ENCODE results near the gene MYOCOS. TPM values are rescaled to one million over a fixed set of nuclear protein-coding genes. Genes with fewer than 3 reads are reported as not detected.
A peak's percentile ranks its signal among the peaks of the same experiment; 100 is the strongest.

Gene MYOCOS
- total RNA-seq, 3 donors from 2014 or later: not detected

GRCh38 chr1:171640225-171640624, 18.2 kb downstream of the MYOCOS start:
- no peak for ATAC-seq
- intact Hi-C loops (cut with DNase I, micrococcal nuclease): loop anchor here in 1 of 2 donors (10.0 kb wide), 1 partner anchor 345 kb away; no protein-coding TSS in a partner anchor
- H3K4me1 ChIP-seq (ENCODE audit: low read depth): no peaks in the 10 kb centered on the region

GRCh38 chr1:171641076-171641864, 19.2 kb downstream of the MYOCOS start:
- Histone ChIP-seq H3K9me3 (no peaks in the 10 kb centered on the region), H3K36me3 (ENCODE audit: low read depth) (no peaks in the 10 kb centered on the region), H3K4me3 (no peak overlapping the region), H3K4me1 (ENCODE audit: low read depth) (no peaks in the 10 kb centered on the region)
- TF ChIP-seq, protein P1, sequence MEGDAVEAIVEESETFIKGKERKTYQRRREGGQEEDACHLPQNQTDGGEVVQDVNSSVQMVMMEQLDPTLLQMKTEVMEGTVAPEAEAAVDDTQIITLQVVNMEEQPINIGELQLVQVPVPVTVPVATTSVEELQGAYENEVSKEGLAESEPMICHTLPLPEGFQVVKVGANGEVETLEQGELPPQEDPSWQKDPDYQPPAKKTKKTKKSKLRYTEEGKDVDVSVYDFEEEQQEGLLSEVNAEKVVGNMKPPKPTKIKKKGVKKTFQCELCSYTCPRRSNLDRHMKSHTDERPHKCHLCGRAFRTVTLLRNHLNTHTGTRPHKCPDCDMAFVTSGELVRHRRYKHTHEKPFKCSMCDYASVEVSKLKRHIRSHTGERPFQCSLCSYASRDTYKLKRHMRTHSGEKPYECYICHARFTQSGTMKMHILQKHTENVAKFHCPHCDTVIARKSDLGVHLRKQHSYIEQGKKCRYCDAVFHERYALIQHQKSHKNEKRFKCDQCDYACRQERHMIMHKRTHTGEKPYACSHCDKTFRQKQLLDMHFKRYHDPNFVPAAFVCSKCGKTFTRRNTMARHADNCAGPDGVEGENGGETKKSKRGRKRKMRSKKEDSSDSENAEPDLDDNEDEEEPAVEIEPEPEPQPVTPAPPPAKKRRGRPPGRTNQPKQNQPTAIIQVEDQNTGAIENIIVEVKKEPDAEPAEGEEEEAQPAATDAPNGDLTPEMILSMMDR (IDR thresholded peaks at IDR 0.05): no peak
- intact Hi-C loops (cut with DNase I, micrococcal nuclease): loop anchor here in 1 of 2 donors (10.0 kb wide), 1 partner anchor 344 kb away; no protein-coding TSS in a partner anchor
- ATAC-seq (no peak), DNase-seq (no peak)

More at GRCh38 chr1:171640225-171640624, 18.2 kb downstream of the MYOCOS start:
- H3K36me3 ChIP-seq (ENCODE audit: low read depth): no peaks in the 10 kb centered on the region
- H3K4me3 ChIP-seq: no peak overlapping the region
- DNase-seq: no peak
- TF ChIP-seq, protein P1 (IDR thresholded peaks at IDR 0.05): no peak
- H3K9me3 ChIP-seq: no peaks in the 10 kb centered on the region

DNA sequence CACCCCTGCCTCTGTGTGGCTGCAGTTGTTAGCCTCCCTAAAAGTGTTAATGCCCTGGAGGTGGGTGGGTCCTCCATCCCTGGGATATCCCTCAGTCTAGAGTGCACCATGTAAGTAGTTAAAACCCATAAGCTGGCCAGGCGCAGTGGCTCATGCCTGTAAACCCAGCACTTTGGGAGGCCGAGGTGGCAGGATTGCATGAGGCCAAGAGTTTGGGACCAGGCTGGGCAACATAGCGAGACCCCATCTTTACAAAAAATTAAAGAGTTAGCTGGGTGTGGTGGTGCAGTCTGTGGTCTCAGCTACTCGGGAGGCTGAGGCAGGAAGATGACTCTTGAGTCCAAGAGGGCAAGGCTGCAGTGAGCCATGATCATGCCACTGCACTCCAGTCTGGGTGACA, 20.2 kb downstream of the MYOCOS start:
- intact Hi-C loops (cut with DNase I, micrococcal nuclease): loop anchor here in 1 of 2 donors (10.0 kb wide), 1 partner anchor 343 kb away; no protein-coding TSS in a partner anchor
- Histone ChIP-seq H3K9me3 (no peaks in the 10 kb centered on the region), H3K4me1 (ENCODE audit: low read depth) (no peaks in the 10 kb centered on the region), H3K36me3 (ENCODE audit: low read depth) (no peaks in the 10 kb centered on the region), H3K4me3 (no peak overlapping the region)
- TF ChIP-seq, protein P1 (IDR thresholded peaks at IDR 0.05): no peak
- no peak for ATAC-seq
- DNase-seq: no peak

DNA sequence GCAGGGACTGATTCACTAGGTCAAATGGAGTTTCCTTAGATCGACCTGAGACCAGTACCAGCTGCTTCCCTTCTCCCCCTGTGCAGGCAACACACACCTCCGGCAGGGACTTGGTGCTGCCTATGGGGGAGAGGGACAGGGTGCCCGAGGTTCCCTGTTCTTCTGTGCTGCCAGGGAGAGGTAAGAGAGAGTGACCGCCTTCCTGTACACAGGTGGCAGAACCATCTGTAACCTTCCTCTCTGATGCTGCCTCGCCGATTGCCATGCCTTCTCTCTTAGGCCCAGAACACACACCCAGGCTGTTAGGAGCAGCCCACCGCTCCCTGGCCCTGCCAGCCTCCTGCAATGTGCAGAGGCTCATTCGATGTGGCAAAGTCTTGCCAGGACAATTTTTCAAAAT, 21.1 kb downstream of the MYOCOS start:
- no peaks in the 10 kb centered on the region for H3K36me3 ChIP-seq (ENCODE audit: low read depth)
- no peak overlapping the region for H3K4me3 ChIP-seq
- no peaks in the 10 kb centered on the region for H3K4me1 ChIP-seq (ENCODE audit: low read depth)
- no peaks in the 10 kb centered on the region for H3K9me3 ChIP-seq
- TF ChIP-seq, protein P1 (IDR thresholded peaks at IDR 0.05): no peak
- ATAC-seq: no peak
- DNase-seq: no peak
- intact Hi-C loops (cut with DNase I, micrococcal nuclease): loop anchor here in 1 of 2 donors (10.0 kb wide), 1 partner anchor 342 kb away; no protein-coding TSS in a partner anchor

DNA sequence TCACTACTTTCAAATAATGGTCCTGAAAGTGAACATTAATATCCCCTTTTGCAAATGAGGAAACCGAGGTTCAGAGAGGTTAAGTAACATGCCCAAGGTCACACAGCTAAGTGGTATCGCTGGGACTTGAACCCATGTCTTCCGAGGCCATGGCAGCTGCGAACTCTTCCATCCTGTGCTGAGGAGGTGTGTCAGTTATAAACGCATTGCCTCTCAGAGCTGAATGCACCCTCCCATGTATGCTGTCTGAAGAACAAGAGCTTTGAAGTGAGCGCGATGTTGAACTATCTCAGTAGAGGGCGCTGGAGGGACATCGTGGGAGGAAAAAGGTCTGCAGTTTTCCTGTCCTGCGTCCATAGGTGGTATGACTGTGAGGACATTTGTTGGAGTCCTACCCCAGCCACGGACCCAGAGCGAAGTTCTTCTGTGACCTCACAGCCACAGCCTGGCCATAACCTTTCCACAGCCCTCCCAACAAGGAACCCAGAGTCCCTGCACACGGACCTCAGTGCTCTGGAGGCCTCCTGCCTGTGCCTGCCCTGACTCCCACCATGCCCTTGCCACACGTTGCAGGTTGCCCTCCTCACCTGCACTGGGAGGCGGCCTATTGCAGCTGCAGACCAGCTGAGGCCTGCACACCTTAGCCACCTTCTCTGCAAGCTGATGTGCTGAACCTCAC, 22.9 kb downstream of the MYOCOS start:
- ATAC-seq (peak; percentile 97), DNase-seq (peak; percentile 55 to 88 (median 72))
- intact Hi-C loops (cut with DNase I, micrococcal nuclease): loop anchor here in 1 of 2 donors (10.0 kb wide), 1 partner anchor 340 kb away; no protein-coding TSS in a partner anchor
- no peak overlapping the region for H3K4me3 ChIP-seq
- no peaks in the 10 kb centered on the region for H3K36me3 ChIP-seq (ENCODE audit: low read depth)
- TF ChIP-seq, protein P1 (IDR thresholded peaks at IDR 0.05): peak; percentile 60
- H3K4me1 ChIP-seq (ENCODE audit: low read depth): no peaks in the 10 kb centered on the region
- no peaks in the 10 kb centered on the region for H3K9me3 ChIP-seq
